ES-I3 (cell line): Measurements from ENCODE around the gene YRDC.
A peak's percentile ranks its signal among the peaks of the same experiment; 100 is the strongest.
"Not testable (repeated sequence)": the region's sequence is repeated elsewhere in the genome, so short reads cannot be mapped to it uniquely, and the experiment has no call there.

Experiments
- H3K36me3 ChIP-seq: 2 replicates; pipeline ENCODE4 v1.6.1; 2013; ENCODE audit warnings: mild to moderate bottlenecking, low read length, control low read depth, moderate library complexity; ENCODE audit not compliant: insufficient read depth
- H3K4me1 ChIP-seq: 2 replicates; pipeline ENCODE4 v1.6.1; 2013; ENCODE audit warnings: mild to moderate bottlenecking, control low read depth, low read length; ENCODE audit not compliant: insufficient read depth
- H3K9ac ChIP-seq: 2 replicates; pipeline ENCODE4 v1.6.1; 2013; ENCODE audit warnings: low read depth, mild to moderate bottlenecking, low read length, moderate library complexity
- H3K9me3 ChIP-seq: 2 replicates; pipeline ENCODE4 v1.6.1; 2013; ENCODE audit warnings: mild to moderate bottlenecking, low read length, moderate library complexity; ENCODE audit not compliant: control insufficient read depth, insufficient read depth

YRDC gene

GRCh38 chr1:37808369-37809319 is 636 bp upstream of the YRDC start:
- Histone ChIP-seq H3K36me3 (peaks cover 33% of the 10 kb centered on the region), H3K4me1 (no peaks in the 10 kb centered on the region), H3K9me3 (no peaks in the 10 kb centered on the region)

GRCh38 chr1:37807220-37807554 is 821 bp downstream of the YRDC start:
- Histone ChIP-seq H3K9me3 (no peaks in the 10 kb centered on the region), H3K9ac (peak overlapping the region; percentile 72), H3K36me3 (peaks cover 47% of the 10 kb centered on the region), H3K4me1 (no peaks in the 10 kb centered on the region)

More at GRCh38 chr1:37808369-37809319, 636 bp upstream of the YRDC start:
- H3K9ac ChIP-seq = peak overlapping the region; percentile 72

GRCh38 chr1:37802439-37802838 is 5.6 kb downstream of the YRDC start:
- H3K36me3 ChIP-seq = peaks cover 47% of the 10 kb centered on the region
- no peaks in the 10 kb centered on the region for H3K4me1 ChIP-seq
- H3K9ac ChIP-seq = no peak overlapping the region
- no peaks in the 10 kb centered on the region for H3K9me3 ChIP-seq

- peaks cover 6% of the 10 kb centered on the region for H3K36me3 ChIP-seq
- no peak overlapping the region for H3K9ac ChIP-seq
- H3K9me3 ChIP-seq = no peaks in the 10 kb centered on the region
- no peaks in the 10 kb centered on the region for H3K4me1 ChIP-seq
These were observed 10.2 kb downstream of the YRDC start for GRCh38 chr1:37797750-37798345.

GRCh38 chr1:37795340-37796125 is 12.5 kb downstream of the YRDC start:
- Histone ChIP-seq H3K36me3 (no peaks in the 10 kb centered on the region), H3K9ac (peak overlapping the region; percentile 70; the same call in 1 of the 2 replicates), H3K4me1 (no peaks in the 10 kb centered on the region), H3K9me3 (no peaks in the 10 kb centered on the region)

- Histone ChIP-seq H3K9me3 (no peaks in the 10 kb centered on the region), H3K4me1 (no peaks in the 10 kb centered on the region), H3K36me3 (no peaks in the 10 kb centered on the region), H3K9ac (peak overlapping the region; percentile 70; the same call in 1 of the 2 replicates)
These were observed 13.4 kb downstream of the YRDC start for GRCh38 chr1:37794372-37795339.

GRCh38 chr1:37793773-37794371 is 14.1 kb downstream of the YRDC start, which contains the start of gene MANEAL:
Gene MANEAL, plus strand, starts transcription at chr1:37793847. Its CDS starts 336 bp downstream, at chr1:37794183.
- Histone ChIP-seq H3K36me3 (no peaks in the 10 kb centered on the region), H3K9ac (peak within 1 kb of the TSS; percentile 70; the same call in 1 of the 2 replicates), H3K4me1 (no peaks in the 10 kb centered on the region), H3K9me3 (no peaks in the 10 kb centered on the region)

- H3K4me1 ChIP-seq = no peaks in the 10 kb centered on the region
- peak overlapping the region; percentile 36; the same call in 1 of the 2 replicates for H3K9ac ChIP-seq
- no peaks in the 10 kb centered on the region for H3K36me3 ChIP-seq
- no peaks in the 10 kb centered on the region for H3K9me3 ChIP-seq
These were observed 14.9 kb downstream of the YRDC start for GRCh38 chr1:37792943-37793686.

- no peak overlapping the region for H3K9ac ChIP-seq
- H3K36me3 ChIP-seq = no peaks in the 10 kb centered on the region
- H3K4me1 ChIP-seq = no peaks in the 10 kb centered on the region
- no peaks in the 10 kb centered on the region for H3K9me3 ChIP-seq
These were observed 25.5 kb downstream of the YRDC start for GRCh38 chr1:37782491-37782890.

- Histone ChIP-seq H3K9me3 (no peaks in the 10 kb centered on the region), H3K4me1 (no peaks in the 10 kb centered on the region), H3K36me3 (no peaks in the 10 kb centered on the region), H3K9ac (no peak overlapping the region)
These were observed 29.4 kb downstream of the YRDC start for GRCh38 chr1:37778654-37779053.

GRCh38 chr1:37776946-37777516 is 31.0 kb downstream of the YRDC start:
- Histone ChIP-seq H3K9me3 (no peaks in the 10 kb centered on the region), H3K4me1 (no peaks in the 10 kb centered on the region), H3K9ac (no peak overlapping the region), H3K36me3 (no peaks in the 10 kb centered on the region)

- not testable (repeated sequence) for H3K9ac ChIP-seq, H3K9me3 ChIP-seq, H3K36me3 ChIP-seq, H3K4me1 ChIP-seq
These were observed 36.6 kb downstream of the YRDC start for GRCh38 chr1:37771440-37771839.
